ENCODE results near the gene PMP22.

PMP22 gene

DNA sequence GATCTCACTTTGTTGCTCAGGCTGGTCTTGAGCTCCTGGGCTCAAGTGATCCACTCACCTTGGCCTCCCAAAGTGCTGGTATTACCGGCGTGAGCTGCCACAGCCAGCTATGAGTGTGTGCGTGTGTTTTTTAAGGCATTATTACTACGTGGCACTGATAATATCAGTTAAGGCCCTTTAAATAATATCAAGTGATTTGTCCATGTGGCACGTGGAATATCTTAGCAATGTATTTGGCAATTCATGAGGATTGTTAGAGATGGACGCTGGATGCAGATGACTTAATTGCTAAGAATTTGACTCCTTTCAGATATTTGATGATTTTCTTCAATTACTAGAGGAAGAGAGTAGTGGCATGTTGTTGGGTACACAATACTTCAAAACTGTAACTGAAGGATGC lies 25.5 kb upstream of the PMP22 start:
- Histone ChIP-seq H3K27me3 (no peaks in the 10 kb centered on the region), H3K4me3 (ENCODE audit: low read depth, low read length) (no peak overlapping the region), H3K4me1 (0 out of 2 replicates have a peak, but pooled peaks cover 4% of the 10 kb centered on the region), H3K36me3 (no peaks in the 10 kb centered on the region), H3K9me3 (no peaks in the 10 kb centered on the region)
- TF ChIP-seq CTCF (IDR thresholded peaks at IDR 0.05; ENCODE audit: low read depth, low read length) = no peak
- no peak for DNase-seq

GRCh38 chr17:15289285-15290183 lies 24.4 kb upstream of the PMP22 start:
- H3K9me3 ChIP-seq = no peaks in the 10 kb centered on the region
- H3K4me3 ChIP-seq (ENCODE audit: low read depth, low read length) = no peak overlapping the region
- 0 out of 2 replicates have a peak, but pooled peaks cover 4% of the 10 kb centered on the region for H3K4me1 ChIP-seq
- no peaks in the 10 kb centered on the region for H3K36me3 ChIP-seq
- peak; percentile 45 for DNase-seq
- TF ChIP-seq CTCF (IDR thresholded peaks at IDR 0.05; ENCODE audit: low read depth, low read length) = no peak
- H3K27me3 ChIP-seq = no peaks in the 10 kb centered on the region

- H3K4me3 ChIP-seq (ENCODE audit: low read depth, low read length) = no peak overlapping the region
- H3K4me1 ChIP-seq = peaks cover 4% of the 10 kb centered on the region; the same call in 1 of the 2 replicates
- no peaks in the 10 kb centered on the region for H3K27me3 ChIP-seq
- H3K9me3 ChIP-seq = no peaks in the 10 kb centered on the region
- DNase-seq = no peak
- TF ChIP-seq CTCF (IDR thresholded peaks at IDR 0.05; ENCODE audit: low read depth, low read length) = no peak
- no peaks in the 10 kb centered on the region for H3K36me3 ChIP-seq
Measured at GRCh38 chr17:15288859-15289258, 23.7 kb upstream of the PMP22 start.

DNA sequence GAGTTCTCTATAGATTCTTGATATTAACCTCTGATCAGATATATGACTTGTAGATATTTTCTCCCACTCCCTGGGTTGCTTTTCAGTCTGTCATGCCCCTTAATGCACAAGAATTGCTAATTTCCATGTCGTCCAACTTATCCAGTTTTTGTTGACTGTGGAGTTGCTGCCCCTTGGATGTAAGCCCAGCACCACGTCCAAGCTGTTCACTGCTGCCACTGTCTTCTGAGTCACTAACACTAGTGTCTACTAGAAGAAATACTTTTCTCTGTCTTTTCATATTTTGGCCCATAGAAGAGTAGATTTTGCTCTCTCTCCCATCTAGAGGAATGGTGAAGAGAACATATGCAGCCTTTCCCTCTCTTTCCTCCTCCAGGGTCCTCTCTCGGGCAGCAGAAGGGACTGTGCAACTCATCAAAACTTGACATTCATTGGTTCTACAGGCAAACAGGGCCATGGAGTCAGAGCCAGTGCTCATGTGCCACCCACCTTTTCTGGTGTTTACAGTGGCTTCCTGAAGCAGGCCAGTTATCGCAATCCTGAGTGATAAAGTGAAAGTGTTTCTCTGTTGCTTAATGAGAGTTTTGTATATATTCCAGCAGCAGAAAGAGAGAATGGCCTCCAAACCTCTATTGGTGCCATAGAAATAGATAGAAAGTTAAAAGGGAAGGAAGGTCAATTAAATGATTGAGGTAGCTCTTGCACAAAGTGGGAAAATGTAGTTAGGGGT lies 22.6 kb upstream of the PMP22 start:
- Histone ChIP-seq H3K36me3 (no peaks in the 10 kb centered on the region), H3K9me3 (no peaks in the 10 kb centered on the region), H3K27me3 (no peaks in the 10 kb centered on the region), H3K4me3 (ENCODE audit: low read depth, low read length) (no peak overlapping the region), H3K4me1 (no peaks in the 10 kb centered on the region; the same call in 1 of the 2 replicates)
- no peak for TF ChIP-seq CTCF (IDR thresholded peaks at IDR 0.05; ENCODE audit: low read depth, low read length)
- no peak for DNase-seq

DNA sequence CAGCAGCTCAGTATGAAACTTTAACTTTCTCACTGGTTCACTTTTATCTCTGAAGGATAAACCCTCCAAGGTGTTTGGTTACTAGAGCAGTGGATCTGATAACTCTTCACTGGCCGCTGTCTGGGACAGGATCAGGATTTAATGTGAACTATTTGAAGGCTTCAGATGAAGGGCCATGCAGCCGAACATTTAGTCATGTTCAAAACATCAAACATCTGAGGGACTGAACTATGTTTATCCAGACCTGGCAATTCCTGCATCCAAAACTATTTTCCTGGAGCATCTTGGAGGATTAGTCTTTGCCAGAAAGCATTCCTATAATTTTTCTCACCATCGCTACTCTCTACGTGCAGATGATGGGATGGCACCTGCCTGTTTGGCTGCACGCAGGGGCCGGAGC lies 20.3 kb upstream of the PMP22 start:
- Histone ChIP-seq H3K4me1 (no peaks in the 10 kb centered on the region; the same call in 1 of the 2 replicates), H3K9me3 (no peaks in the 10 kb centered on the region), H3K27me3 (no peaks in the 10 kb centered on the region), H3K36me3 (no peaks in the 10 kb centered on the region), H3K4me3 (ENCODE audit: low read depth, low read length) (no peak overlapping the region)
- no peak for TF ChIP-seq CTCF (IDR thresholded peaks at IDR 0.05; ENCODE audit: low read depth, low read length)
- DNase-seq = no peak

Data from BE2C (cell line).